Liver (tissue), 9 donors: ENCODE data around the gene CSNK1G1. TPM values are rescaled to one million over a fixed set of nuclear protein-coding genes. Genes with fewer than 3 reads are reported as not detected.

Source experiments
- DNase-seq: peaks from one replicate; pipeline ENCODE4 v3.0.0-alpha.2; 2017; ENCODE audit warnings: low spot score
- H3K27ac ChIP-seq, 2 donors: one replicate each; pipeline ENCODE4 v1.7.0; 2013; ENCODE audit warnings: inconsistent platforms in 2 of 2, low read length in 2 of 2, control low read depth in 1 of 2, low read depth in 1 of 2, mild to moderate bottlenecking in 1 of 2
- H3K27me3 ChIP-seq, 4 donors: one replicate each; pipeline versions ENCODE4 v1.6.1 to v1.7.0; 2013; ENCODE audit warnings: low read length in 3 of 4, inconsistent platforms in 1 of 4, mild to moderate bottlenecking in 1 of 4, moderate library complexity in 1 of 4; ENCODE audit not compliant: control insufficient read depth in 4 of 4, insufficient read depth in 4 of 4
- H3K36me3 ChIP-seq, 4 donors: one replicate each; pipeline versions ENCODE4 v1.6.1 to v1.7.0; 2013; ENCODE audit warnings: low read length in 3 of 4, mild to moderate bottlenecking in 3 of 4, low read depth in 1 of 4, moderate library complexity in 1 of 4; ENCODE audit not compliant: control insufficient read depth in 4 of 4, insufficient read depth in 3 of 4
- H3K4me1 ChIP-seq, 4 donors: one replicate each; pipeline versions ENCODE4 v1.6.1 to v1.7.0; 2013; ENCODE audit warnings: low read length in 3 of 4, mild to moderate bottlenecking in 3 of 4, moderate library complexity in 1 of 4; ENCODE audit not compliant: control insufficient read depth in 4 of 4, insufficient read depth in 4 of 4
- H3K4me3 ChIP-seq, 3 donors: one replicate each; pipeline versions ENCODE4 v1.6.1 to v1.7.0; 2013; ENCODE audit warnings: low read length in 3 of 3, control low read depth in 1 of 3, low read depth in 1 of 3, mild to moderate bottlenecking in 1 of 3
- H3K9ac ChIP-seq, 2 donors: one replicate each; pipeline ENCODE4 v1.7.0; 2013; ENCODE audit warnings: low read length in 2 of 2, mild to moderate bottlenecking in 2 of 2, moderate library complexity in 2 of 2, control low read depth in 1 of 2, low read depth in 1 of 2
- H3K9me3 ChIP-seq, 4 donors: one replicate each; pipeline versions ENCODE4 v1.6.1 to v1.7.0; 2013; ENCODE audit warnings: low read length in 3 of 4; ENCODE audit not compliant: control insufficient read depth in 4 of 4
- CTCF ChIP-seq: fragments of 150-350 bp; IDR thresholded peaks from 2 replicates; pipeline ENCODE4 v1.5.1; 2017; ENCODE audit warnings: improper control_type of control experiment, low read depth, low read length; ENCODE audit not compliant: missing input control
- EGR1 ChIP-seq, 2 donors: IDR thresholded peaks; 2 replicates each; pipeline ENCODE4 v1.6.1; 2016 to 2018; ENCODE audit warnings: antibody characterized with exemption in 2 of 2, low read depth in 2 of 2
- FOXA1 ChIP-seq: IDR thresholded peaks from 2 replicates; pipeline ENCODE4 v1.6.1; 2016; ENCODE audit warnings: antibody characterized with exemption
- FOXA2 ChIP-seq: IDR thresholded peaks from 2 replicates; pipeline ENCODE4 v1.6.1; 2016; ENCODE audit warnings: antibody characterized with exemption
- GABPA ChIP-seq, 2 donors: IDR thresholded peaks in 1 of 2; conservative IDR thresholded peaks in 1 of 2; 2 replicates each; pipeline ENCODE4 v1.6.1; 2016; ENCODE audit warnings: antibody characterized with exemption in 2 of 2, mild to moderate bottlenecking in 1 of 2, moderate library complexity in 1 of 2
- HNF4A ChIP-seq, 2 donors: conservative IDR thresholded peaks; 2 replicates each; pipeline ENCODE4 v1.6.1; 2016; ENCODE audit warnings: antibody characterized with exemption in 2 of 2, mild to moderate bottlenecking in 2 of 2
- HNF4G ChIP-seq: IDR thresholded peaks from 2 replicates; pipeline ENCODE4 v1.6.1; 2016; ENCODE audit warnings: antibody characterized with exemption
- MAX ChIP-seq: IDR thresholded peaks from 2 replicates; pipeline ENCODE4 v1.6.1; 2016; ENCODE audit warnings: antibody characterized with exemption
- NR2F2 ChIP-seq: IDR thresholded peaks from 2 replicates; pipeline ENCODE4 v1.6.1; 2016; ENCODE audit warnings: antibody characterized with exemption
- RAD21 ChIP-seq, 2 donors: IDR thresholded peaks; 2 replicates each; pipeline ENCODE4 v1.6.1; 2016; ENCODE audit warnings: antibody characterized with exemption in 2 of 2, mild to moderate bottlenecking in 2 of 2
- REST ChIP-seq: IDR thresholded peaks from 2 replicates; pipeline ENCODE4 v1.6.1; 2016; ENCODE audit warnings: antibody characterized with exemption, mild to moderate bottlenecking
- RXRA ChIP-seq, 2 donors: IDR thresholded peaks; 2 replicates each; pipeline ENCODE4 v1.6.1; 2017 to 2018; ENCODE audit warnings: antibody characterized with exemption in 2 of 2, mild to moderate bottlenecking in 1 of 2
- SP1 ChIP-seq: IDR thresholded peaks from 2 replicates; pipeline ENCODE4 v1.6.1; 2018; ENCODE audit warnings: antibody characterized with exemption, mild to moderate bottlenecking
- TAF1 ChIP-seq: conservative IDR thresholded peaks from 2 replicates; pipeline ENCODE4 v1.6.1; 2016; ENCODE audit warnings: antibody characterized with exemption, mild to moderate bottlenecking
- YY1 ChIP-seq: IDR thresholded peaks from 2 replicates; pipeline ENCODE4 v1.6.1; 2016; ENCODE audit warnings: antibody characterized with exemption, mild to moderate bottlenecking
- ZBTB33 ChIP-seq: IDR thresholded peaks from 2 replicates; pipeline ENCODE4 v1.6.1; 2016; ENCODE audit warnings: antibody characterized with exemption
- WGBS: extraction: QIAGEN DNeasy Blood & Tissue Kit; methylation state at CpG from one replicate; pipeline ENCODE4 v1.1.7; 2013; 5-methylcytosine and 5-hydroxymethylcytosine counted together
- polyA plus RNA-seq, 2 donors: library from polyadenylated mRNA; stranded (reverse) in 1 of 2; unstranded in 1 of 2; fragments of 200-250 nt in 1 of 2; fragments of >200 nt in 1 of 2; fragmentation: Nextera tagmentation in 1 of 2; extraction: Ambion mirVana in 1 of 2; gene quantifications; one replicate each; pipeline versions ENCODE4 v1.2.1 to v1.2.3, GENCODE V29; 2013 to 2015
- total RNA-seq, 2 donors: library from RNA; depleted of rRNA; stranded (reverse); fragments of >200 nt; gene quantifications; one replicate each; pipeline ENCODE4 v1.2.3, GENCODE V29; 2014
- donor health status: healthy.
- donor health status: healthy.
- donor health status: healthy.
- donor health status: healthy.
- donor health status: healthy.

Gene CSNK1G1
- total and polyA plus RNA-seq, 4 donors: 1.7 to 9.1 (median 5.8) TPM

- Histone ChIP-seq H3K4me1 (no peaks in the 10 kb centered on the region), H3K27ac (no peak overlapping the region), H3K36me3 (peaks cover 0 to 16% (median 6%) of the 10 kb centered on the region in 4 donors), H3K9me3 (no peaks in the 10 kb centered on the region), H3K9ac (no peak overlapping the region), H3K27me3 (no peaks in the 10 kb centered on the region), H3K4me3 (no peak overlapping the region)
- TF ChIP-seq SP1 (no peak), FOXA2 (no peak), GABPA (IDR thresholded peaks at IDR 0.05 in 1 of 2, conservative IDR thresholded peaks at IDR 0.05 in 1 of 2) (no peak), HNF4A (conservative IDR thresholded peaks at IDR 0.05) (no peak), CTCF (no peak), NR2F2 (no peak), TAF1 (no peak), RXRA (IDR thresholded peaks at IDR 0.05) (no peak), HNF4G (no peak), ZBTB33 (no peak), MAX (no peak), YY1 (no peak), FOXA1 (no peak), EGR1 (IDR thresholded peaks at IDR 0.05; ENCODE audit: low read depth in 2 of 2) (no peak), RAD21 (IDR thresholded peaks at IDR 0.05) (no peak)
- DNase-seq: no peak
Observed at GRCh38 chr15:64205202-64205601, 150.8 kb downstream of the CSNK1G1 start.

GRCh38 chr15:64197425-64197824 is 158.5 kb downstream of the CSNK1G1 start:
- WGBS: 94% methylated on average over 1 of the region's 1 CpG
- Histone ChIP-seq H3K36me3 (peaks cover 4 to 9% (median 6%) of the 10 kb centered on the region in 4 donors), H3K9ac (no peak overlapping the region), H3K4me3 (no peak overlapping the region), H3K9me3 (no peaks in the 10 kb centered on the region), H3K27me3 (no peaks in the 10 kb centered on the region), H3K4me1 (no peaks in the 10 kb centered on the region), H3K27ac (no peak overlapping the region)
- DNase-seq: no peak
- TF ChIP-seq EGR1 (IDR thresholded peaks at IDR 0.05; ENCODE audit: low read depth in 2 of 2): no peak
- TF ChIP-seq REST: no peak
- TF ChIP-seq SP1: no peak
- TF ChIP-seq YY1: no peak
- no peak for TF ChIP-seq RXRA (IDR thresholded peaks at IDR 0.05)
- TF ChIP-seq TAF1: no peak
